ENCODE measurements around the gene ZNF440.
A peak's percentile ranks its signal among the peaks of the same experiment; 100 is the strongest.

Gene ZNF440

DNA sequence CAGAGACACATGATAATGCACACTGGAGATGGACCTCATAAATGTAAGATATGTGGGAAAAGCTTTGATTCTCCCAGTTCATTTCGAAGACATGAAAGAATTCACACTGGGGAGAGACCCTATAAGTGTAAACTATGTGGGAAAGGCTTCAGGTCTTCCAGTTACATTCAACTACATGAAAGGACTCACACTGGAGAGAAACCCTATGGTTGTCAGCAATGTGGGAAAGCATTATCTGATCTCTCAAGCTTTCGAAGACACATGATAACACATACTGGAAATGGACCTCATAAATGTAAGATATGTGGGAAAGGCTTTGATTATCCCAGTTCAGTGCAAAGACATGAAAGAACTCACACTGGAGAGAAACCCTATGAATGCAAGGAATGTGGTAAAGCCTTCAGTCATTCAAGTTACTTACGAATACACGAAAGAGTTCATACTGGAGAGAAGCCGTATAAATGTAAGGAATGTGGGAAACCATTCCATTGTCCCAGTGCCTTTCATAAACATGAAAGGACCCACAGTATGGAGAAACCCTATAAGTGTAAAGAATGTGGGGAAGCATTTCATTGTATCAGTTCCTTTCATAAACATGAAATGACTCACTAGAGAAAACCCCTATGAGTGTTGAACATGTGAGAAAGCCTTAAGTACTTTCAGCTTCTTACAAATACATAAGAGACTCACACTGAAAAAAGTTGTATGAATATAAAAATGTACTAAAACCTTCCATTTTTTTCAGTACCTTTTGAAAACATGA, 32.6 kb upstream of the ZNF440 start:
- TF ChIP-seq, protein P1, sequence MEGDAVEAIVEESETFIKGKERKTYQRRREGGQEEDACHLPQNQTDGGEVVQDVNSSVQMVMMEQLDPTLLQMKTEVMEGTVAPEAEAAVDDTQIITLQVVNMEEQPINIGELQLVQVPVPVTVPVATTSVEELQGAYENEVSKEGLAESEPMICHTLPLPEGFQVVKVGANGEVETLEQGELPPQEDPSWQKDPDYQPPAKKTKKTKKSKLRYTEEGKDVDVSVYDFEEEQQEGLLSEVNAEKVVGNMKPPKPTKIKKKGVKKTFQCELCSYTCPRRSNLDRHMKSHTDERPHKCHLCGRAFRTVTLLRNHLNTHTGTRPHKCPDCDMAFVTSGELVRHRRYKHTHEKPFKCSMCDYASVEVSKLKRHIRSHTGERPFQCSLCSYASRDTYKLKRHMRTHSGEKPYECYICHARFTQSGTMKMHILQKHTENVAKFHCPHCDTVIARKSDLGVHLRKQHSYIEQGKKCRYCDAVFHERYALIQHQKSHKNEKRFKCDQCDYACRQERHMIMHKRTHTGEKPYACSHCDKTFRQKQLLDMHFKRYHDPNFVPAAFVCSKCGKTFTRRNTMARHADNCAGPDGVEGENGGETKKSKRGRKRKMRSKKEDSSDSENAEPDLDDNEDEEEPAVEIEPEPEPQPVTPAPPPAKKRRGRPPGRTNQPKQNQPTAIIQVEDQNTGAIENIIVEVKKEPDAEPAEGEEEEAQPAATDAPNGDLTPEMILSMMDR (IDR thresholded peaks at IDR 0.05; ENCODE audit: low read depth, low read length) = no peak
- no peak overlapping the region for H3K4me3 ChIP-seq (replicated peaks in 1 of 2; ENCODE audit: low read depth in 2 of 2, low read length in 2 of 2)
- DNase-seq (ENCODE audit: low read depth in 2 of 2) = peak; percentile 5 to 21

DNA sequence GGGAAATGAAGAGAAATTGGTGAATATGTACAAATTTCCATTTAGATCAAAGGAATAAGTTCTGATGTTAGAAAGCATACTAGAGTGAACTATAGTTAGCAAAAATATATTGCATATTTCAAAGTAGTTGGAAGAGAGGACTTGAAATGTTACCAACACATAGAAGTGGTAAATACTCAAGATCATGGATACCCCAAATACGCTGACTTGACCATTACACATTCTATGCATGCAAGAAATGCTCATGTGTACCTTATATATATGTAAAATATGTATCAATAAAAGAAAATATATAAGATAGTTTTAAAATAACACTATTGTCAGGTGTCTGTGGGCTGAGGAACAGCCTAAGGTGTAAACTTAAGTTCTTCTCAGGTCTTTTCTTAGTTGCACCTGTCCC, 30.3 kb upstream of the ZNF440 start:
- no peak for DNase-seq (ENCODE audit: low read depth in 2 of 2)
- no peak overlapping the region for H3K4me3 ChIP-seq (replicated peaks in 1 of 2; ENCODE audit: low read depth in 2 of 2, low read length in 2 of 2)
- TF ChIP-seq, protein P1 (IDR thresholded peaks at IDR 0.05; ENCODE audit: low read depth, low read length) = no peak

DNA sequence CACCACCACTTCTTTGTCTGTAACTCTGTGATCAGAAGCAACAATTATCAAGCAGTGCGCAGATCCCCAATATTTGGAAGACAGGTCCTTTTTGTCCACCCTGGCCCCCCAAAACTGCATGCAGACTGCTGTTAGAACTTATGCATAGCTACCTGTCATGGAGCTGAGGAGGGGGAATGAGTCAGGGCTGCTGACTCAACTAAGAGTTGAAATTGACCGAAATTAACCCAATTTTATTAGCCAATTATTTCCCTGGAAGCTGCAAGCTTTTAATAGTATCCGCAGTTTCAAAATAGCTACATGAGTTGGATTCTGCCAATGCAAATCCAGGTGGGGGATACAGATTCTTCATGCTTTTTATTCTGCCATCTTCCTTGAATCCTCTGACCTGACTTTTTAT, 29.7 kb upstream of the ZNF440 start:
- H3K4me3 ChIP-seq (replicated peaks in 1 of 2; ENCODE audit: low read depth in 2 of 2, low read length in 2 of 2) = no peak overlapping the region
- TF ChIP-seq, protein P1 (IDR thresholded peaks at IDR 0.05; ENCODE audit: low read depth, low read length) = no peak
- no peak for DNase-seq (ENCODE audit: low read depth in 2 of 2)

DNA sequence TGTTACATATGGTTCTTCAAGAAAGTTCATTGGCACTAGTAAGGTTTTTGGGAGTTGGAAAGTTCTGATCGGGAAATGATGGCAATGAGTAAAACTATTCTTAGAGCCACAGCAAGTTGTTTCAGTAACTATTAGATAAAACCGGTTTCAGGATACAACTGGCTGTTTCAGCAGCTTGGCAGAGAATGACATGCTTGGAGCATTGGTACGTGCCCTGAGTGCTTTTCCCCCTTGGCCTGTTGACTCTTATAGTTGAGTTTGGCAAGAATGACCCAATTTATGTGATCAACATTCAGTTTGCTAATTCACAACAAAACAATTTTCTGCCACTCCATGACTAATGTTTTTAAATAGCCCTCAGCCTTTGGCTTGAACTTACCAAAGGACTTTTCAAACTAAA, 26.5 kb upstream of the ZNF440 start:
- no peak overlapping the region for H3K4me3 ChIP-seq (replicated peaks in 1 of 2; ENCODE audit: low read depth in 2 of 2, low read length in 2 of 2)
- DNase-seq (ENCODE audit: low read depth in 2 of 2) = no peak
- TF ChIP-seq, protein P1 (IDR thresholded peaks at IDR 0.05; ENCODE audit: low read depth, low read length) = no peak

DNA sequence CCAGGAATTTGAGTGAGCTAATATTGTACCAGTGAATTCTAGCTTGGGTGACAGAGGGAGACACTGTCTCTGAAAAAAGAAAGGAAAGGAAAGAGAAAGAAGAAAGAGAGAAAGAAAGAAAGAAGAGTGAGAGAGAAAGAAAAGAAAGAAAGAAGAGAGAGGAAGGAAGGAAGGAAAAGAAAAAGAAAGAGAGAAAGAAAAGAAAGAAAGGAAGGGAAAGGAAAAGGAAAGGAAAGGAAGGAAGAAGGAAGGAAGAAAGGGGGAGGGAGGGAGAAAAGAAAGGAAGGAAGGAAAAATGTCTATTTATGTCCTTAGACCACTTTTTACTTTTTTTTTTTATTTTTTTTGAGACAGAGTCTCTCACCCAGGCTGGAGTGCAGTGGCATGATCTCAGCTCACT, 21.1 kb upstream of the ZNF440 start:
- DNase-seq (ENCODE audit: low read depth in 2 of 2) = no peak
- TF ChIP-seq, protein P1 (IDR thresholded peaks at IDR 0.05; ENCODE audit: low read depth, low read length) = no peak
- no peak overlapping the region for H3K4me3 ChIP-seq (replicated peaks in 1 of 2; ENCODE audit: low read depth in 2 of 2, low read length in 2 of 2)

DNA sequence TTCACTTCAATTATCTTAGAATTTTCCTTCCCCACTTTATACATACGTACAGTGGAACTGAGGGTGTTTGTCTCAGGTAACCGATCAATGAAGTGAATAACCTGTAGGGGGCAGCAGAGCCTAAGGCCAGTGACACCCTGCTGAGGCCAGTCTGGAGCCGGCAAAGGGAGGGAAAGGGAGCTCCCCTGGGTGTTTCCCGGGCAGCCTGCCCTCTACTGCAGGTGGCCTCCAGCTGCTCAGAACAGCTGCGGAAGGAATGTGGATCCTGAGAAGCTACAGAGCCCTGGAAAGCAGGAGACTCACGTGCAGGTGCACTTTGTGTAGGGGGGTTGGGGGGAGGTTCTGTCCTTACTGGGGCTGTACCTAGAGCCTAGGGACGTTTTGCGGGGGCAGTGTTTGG, 16.6 kb upstream of the ZNF440 start:
- H3K4me3 ChIP-seq (replicated peaks in 1 of 2; ENCODE audit: low read depth in 2 of 2, low read length in 2 of 2) = no peak overlapping the region
- peak; percentile 92 to 93 for DNase-seq (ENCODE audit: low read depth in 2 of 2)
- TF ChIP-seq, protein P1 (IDR thresholded peaks at IDR 0.05; ENCODE audit: low read depth, low read length) = peak; percentile 84

Data from cardiac fibroblast (primary cell).